K562 (cell line): Measurements from ENCODE around the gene SCARF2. TPM values are rescaled to one million over a fixed set of nuclear protein-coding genes. Genes with fewer than 3 reads are reported as not detected.
A peak's percentile ranks its signal among the peaks of the same experiment; 100 is the strongest.

Experiments
- ATAC-seq: fragments of 200-7000 bp; cut with Tn5 transposase; 3 replicates; pipeline ENCODE4 v1.9.1; 2020; ENCODE audit warnings: moderate library complexity
- BruUV-seq: library from RNA; stranded (reverse); fragments of 400-500 nt; replicated peaks from 2 replicates; lab custom pipeline; 2021; lab: Mats Ljungman, UMichigan
- CTCF ChIA-PET: fragments of 300-600 bp; formaldehyde crosslinking; extraction: SDS; loops from one replicate; lab custom pipeline; 2021; ENCODE audit warnings: low intra/inter-chr PET ratio; lab: Yijun Ruan, JAX
- POLR2A ChIA-PET: fragments of 300-600, 350-650 bp; sonication (Branson Sonifier 250); formaldehyde crosslinking; extraction: SDS; loops from one replicate; lab custom pipeline; 2021; ENCODE audit warnings: antibody characterized with exemption, inconsistent platforms; lab: Yijun Ruan, JAX
- DNase-seq, 4 experiments: peaks; one replicate each; pipeline versions ENCODE4 v3.0.0 to v3.0.0-alpha.2; 2011 to 2018; ENCODE audit warnings: low spot score in 3 of 4, mixed read lengths in 3 of 4; ENCODE audit errors: extremely low read depth in 1 of 4
- FAIRE-seq: peaks from 2 replicates; lab custom pipeline; 2011; peaks lifted over from hg19 to GRCh38; lab: Jason Lieb, UNC
- H2AFZ ChIP-seq: 2 replicates; pipeline ENCODE4 v1.6.0; 2011; ENCODE audit warnings: low read depth, low read length, control low read depth, inconsistent platforms
- H3K27ac ChIP-seq: fragments of 200-600 bp; 3 replicates; pipeline ENCODE4 v1.8.0; 2011; ENCODE audit warnings: low read depth, mild to moderate bottlenecking, control low read depth, inconsistent platforms, low read length, moderate library complexity, mixed read lengths; ENCODE audit errors: extremely low read depth
- H3K27me3 ChIP-seq, 2 experiments: fragments of 300-600 bp in 1 of 2; 2 replicates in 1 of 2; 3 replicates in 1 of 2; pipeline versions ENCODE4 v1.6.0 to v1.8.0; 2011; ENCODE audit warnings: inconsistent platforms in 2 of 2, low read length in 2 of 2, mild to moderate bottlenecking in 1 of 2, mixed read lengths in 1 of 2, moderate library complexity in 1 of 2; ENCODE audit not compliant: control insufficient read depth in 2 of 2, insufficient read depth in 2 of 2
- H3K36me3 ChIP-seq: fragments of 300-600 bp; 3 replicates; pipeline ENCODE4 v1.8.0; 2011; ENCODE audit warnings: mild to moderate bottlenecking, low read length, inconsistent platforms; ENCODE audit not compliant: control insufficient read depth, insufficient read depth
- H3K4me1 ChIP-seq, 2 experiments: fragments of 200-600 bp in 1 of 2; replicated peaks in 1 of 2; 2 replicates in 1 of 2; 3 replicates in 1 of 2; pipeline versions ENCODE4 v1.5.1 to v1.8.0; 2011; ENCODE audit warnings: inconsistent platforms in 2 of 2, low read length in 2 of 2, mild to moderate bottlenecking in 1 of 2, mixed read lengths in 1 of 2, moderate library complexity in 1 of 2; ENCODE audit not compliant: control insufficient read depth in 2 of 2, insufficient read depth in 2 of 2
- H3K4me2 ChIP-seq: 2 replicates; pipeline ENCODE4 v1.6.1; 2011; ENCODE audit warnings: low read length, control low read depth, inconsistent platforms, mixed read lengths; ENCODE audit not compliant: insufficient read depth
- H3K4me3 ChIP-seq: fragments of 200-600 bp; sonication (generic), shearing (Covaris generic); 2 replicates; pipeline ENCODE4 v1.5.1; 2016; ENCODE audit warnings: control low read depth, inconsistent platforms
- H3K79me2 ChIP-seq: fragments of 200-600 bp; 3 replicates; pipeline ENCODE4 v1.8.0; 2011; ENCODE audit warnings: low read length, inconsistent platforms; ENCODE audit not compliant: control insufficient read depth, insufficient read depth
- H3K9ac ChIP-seq, 2 experiments: 2 replicates each; pipeline versions ENCODE4 v1.6.0 to v1.6.1; 2011; ENCODE audit warnings: low read depth in 2 of 2, low read length in 2 of 2, control low read depth in 1 of 2, inconsistent platforms in 1 of 2, mild to moderate bottlenecking in 1 of 2, mixed read lengths in 1 of 2; ENCODE audit not compliant: insufficient read depth in 1 of 2
- H3K9me1 ChIP-seq: one replicate; pipeline ENCODE4 v1.6.0; 2011; ENCODE audit warnings: inconsistent platforms, mild to moderate bottlenecking, low read length, moderate library complexity; ENCODE audit not compliant: control insufficient read depth, insufficient read depth
- H3K9me3 ChIP-seq: replicated peaks from 2 replicates; pipeline ENCODE4 v1.5.1; 2011; ENCODE audit warnings: low read depth, low read length, inconsistent platforms; ENCODE audit not compliant: control insufficient read depth, insufficient read depth
- H4K20me1 ChIP-seq: replicated peaks from 2 replicates; pipeline ENCODE4 v1.6.1; 2011; ENCODE audit warnings: low read length, inconsistent platforms, mixed read lengths; ENCODE audit not compliant: control insufficient read depth, insufficient read depth
- CUX1 ChIP-seq: fragments of 200-800 bp; sonication (Bioruptor generic); IDR thresholded peaks from 2 replicates; pipeline ENCODE4 v1.6.1; 2016; ENCODE audit warnings: missing genetic modification characterization, missing compliant biosample characterization
- DIDO1 ChIP-seq: fragments of 450-650 bp; IDR thresholded peaks from 2 replicates; pipeline ENCODE4 v1.6.1; 2016; ENCODE audit warnings: low read depth, missing biosample characterization, missing genetic modification characterization
- WGBS: fragments of 100-300 bp; shearing (Covaris generic); methylation state at CpG from one replicate; pipeline ENCODE4 v1.1.6; 2016; ENCODE audit warnings: low coverage, mixed read lengths; ENCODE audit not compliant: insufficient coverage; ENCODE audit errors: missing lambda C conversion rate; 5-methylcytosine and 5-hydroxymethylcytosine counted together
- in situ Hi-C: fragments of 300-500 bp; cut with MboI; formaldehyde crosslinking; loops from 4 replicates; pipeline ENCODE4 v1.15.0; 2018; ENCODE audit warnings: inconsistent platforms, mixed read lengths
- intact Hi-C: fragments of 100-400 bp; cut with micrococcal nuclease; formaldehyde crosslinking; loops from 2 replicates; pipeline ENCODE4 v1.14.2; 2022
- polyA plus RNA-seq, 8 experiments: library from polyadenylated mRNA; depleted of rRNA in 4 of 8; stranded (reverse) in 5 of 8; unstranded in 3 of 8; fragments of >200 nt; fragmentation: Nextera tagmentation in 2 of 8; fragmentation: Illumina TruSeq in 1 of 8; extraction: Ambion mirVana in 2 of 8; extraction: Trizol in 1 of 8; gene quantifications; 2 replicates each; pipeline versions ENCODE4 v1.2.1 to v1.2.3, GENCODE V29; 2011 to 2014; ENCODE audit warnings: inconsistent platforms in 1 of 8, missing spikeins in 1 of 8
- total RNA-seq, 7 experiments: library from RNA; depleted of rRNA in 6 of 7; stranded (reverse); fragments of >200 nt in 6 of 7; fragmentation: Illumina TruSeq in 2 of 7; extraction: Trizol in 2 of 7; gene quantifications; 2 replicates each; pipeline versions ENCODE4 v1.2.1 to v1.2.3, GENCODE V29; 2011 to 2021; ENCODE audit warnings: low replicate concordance in 1 of 7

SCARF2 gene
- total and polyA plus RNA-seq, 9 of the 15 experiments (the other 6 are each of a cell fraction or from before 2014, with no cell fraction given), result 0.06 to 0.32 (median 0.21) TPM; not detected in 5

- FAIRE-seq (no peak), ATAC-seq (no peak), DNase-seq (no peak)
- 0 out of 2 replicates have a peak, but pooled peaks cover 6% of the 10 kb centered on the region for H4K20me1 ChIP-seq
- in situ Hi-C loops, result loop anchor here (10.0 kb wide), 1 partner anchor 54 kb away; no protein-coding TSS in a partner anchor
- H3K4me1 ChIP-seq, result peaks cover 12 to 24% of the 10 kb centered on the region in 2 experiments
- peaks cover 5% of the 10 kb centered on the region for H3K9me1 ChIP-seq
- no peak overlapping the region for H3K27ac ChIP-seq
- H3K4me3 ChIP-seq, result no peak overlapping the region
- intact Hi-C loops, result no loop called here
- WGBS, result 86% methylated on average over 5 of the region's 5 CpGs
- peaks cover 17% of the 10 kb centered on the region for H3K79me2 ChIP-seq
- no peak overlapping the region for H3K9ac ChIP-seq
- H3K4me2 ChIP-seq, result no peak overlapping the region
- H2AFZ ChIP-seq, result no peak overlapping the region
- peaks cover 32% of the 10 kb centered on the region; the same call in 2 of the 3 replicates for H3K36me3 ChIP-seq
- no peaks in the 10 kb centered on the region for H3K9me3 ChIP-seq
- CTCF ChIA-PET, result no interaction called here
- H3K27me3 ChIP-seq, result no peaks in the 10 kb centered on the region
- TF ChIP-seq CUX1 (CRISPR knock-in tag), result peak; percentile 94
- no peak for TF ChIP-seq DIDO1 (tag)
- no TSS peak for BruUV-seq
- POLR2A ChIA-PET, result interaction anchor here (0.6 to 2.1 kb wide), 6 partner anchors 10 to 659 kb away, joined by 3 to 10 read pairs (median 3); no protein-coding TSS in a partner anchor
Measured at GRCh38 chr22:20398420-20398819, 39.2 kb downstream of the SCARF2 start.
